Stomach smooth muscle (tissue), 2 donors: ENCODE results near the gene CDK16.
A peak's percentile ranks its signal among the peaks of the same experiment; 100 is the strongest.

Experiments used
- H3K27ac ChIP-seq: one replicate; pipeline ENCODE4 v1.7.0; 2013; ENCODE audit warnings: mild to moderate bottlenecking, low read length, inconsistent platforms
- H3K27me3 ChIP-seq, 2 donors: one replicate each; pipeline ENCODE4 v1.7.0; 2013; ENCODE audit warnings: low read length in 2 of 2; ENCODE audit not compliant: insufficient read depth in 2 of 2, control insufficient read depth in 1 of 2
- H3K36me3 ChIP-seq, 2 donors: one replicate each; pipeline ENCODE4 v1.7.0; 2013; ENCODE audit warnings: low read length in 2 of 2; ENCODE audit not compliant: control insufficient read depth in 2 of 2, insufficient read depth in 2 of 2
- H3K4me1 ChIP-seq: one replicate; pipeline ENCODE4 v1.7.0; 2013; ENCODE audit warnings: low read length; ENCODE audit not compliant: control insufficient read depth, insufficient read depth
- H3K4me3 ChIP-seq, 2 donors: one replicate each; pipeline ENCODE4 v1.7.0; 2013; ENCODE audit warnings: low read length in 2 of 2
- H3K9ac ChIP-seq, 2 donors: one replicate each; pipeline ENCODE4 v1.7.0; 2013; ENCODE audit warnings: low read length in 2 of 2, mild to moderate bottlenecking in 1 of 2
- H3K9me3 ChIP-seq, 2 donors: one replicate each; pipeline ENCODE4 v1.7.0; 2013; ENCODE audit warnings: low read length in 2 of 2; ENCODE audit not compliant: control insufficient read depth in 2 of 2
- donor health status: healthy.
- donor health status: Pancreatic carcinoma.

Gene CDK16

GRCh38 chrX:47228550-47229270, 10.2 kb downstream of the CDK16 start:
- Histone ChIP-seq H3K4me3 (no peak overlapping the region), H3K27ac (no peak overlapping the region), H3K9ac (no peak overlapping the region), H3K9me3 (no peaks in the 10 kb centered on the region), H3K4me1 (no peaks in the 10 kb centered on the region), H3K27me3 (peaks cover 0 to 14% of the 10 kb centered on the region in 2 donors), H3K36me3 (peaks cover 33 to 39% of the 10 kb centered on the region in 2 donors)

GRCh38 chrX:47229427-47229826, 10.9 kb downstream of the CDK16 start:
- no peaks in the 10 kb centered on the region for H3K4me1 ChIP-seq
- peaks cover 0 to 12% of the 10 kb centered on the region in 2 donors for H3K27me3 ChIP-seq
- peaks cover 26 to 32% of the 10 kb centered on the region in 2 donors for H3K36me3 ChIP-seq
- no peak overlapping the region for H3K9ac ChIP-seq
- no peak overlapping the region for H3K27ac ChIP-seq
- no peak overlapping the region for H3K4me3 ChIP-seq
- no peaks in the 10 kb centered on the region for H3K9me3 ChIP-seq

GRCh38 chrX:47230136-47230868, 11.8 kb downstream of the CDK16 start:
- peaks cover 0 to 12% of the 10 kb centered on the region in 2 donors for H3K27me3 ChIP-seq
- H3K4me1 ChIP-seq = no peaks in the 10 kb centered on the region
- H3K9ac ChIP-seq = no peak overlapping the region
- H3K9me3 ChIP-seq = no peaks in the 10 kb centered on the region
- H3K4me3 ChIP-seq = no peak overlapping the region
- H3K36me3 ChIP-seq = peaks cover 17 to 25% of the 10 kb centered on the region in 2 donors
- H3K27ac ChIP-seq = no peak overlapping the region

GRCh38 chrX:47231167-47231566, 12.7 kb downstream of the CDK16 start:
- Histone ChIP-seq H3K36me3 (peaks cover 9 to 17% of the 10 kb centered on the region in 2 donors), H3K4me1 (peaks cover 3% of the 10 kb centered on the region), H3K4me3 (no peak overlapping the region), H3K9ac (no peak overlapping the region), H3K27ac (no peak overlapping the region), H3K27me3 (peaks cover 0 to 12% of the 10 kb centered on the region in 2 donors), H3K9me3 (no peaks in the 10 kb centered on the region)

- Histone ChIP-seq H3K4me1 (peaks cover 5% of the 10 kb centered on the region), H3K4me3 (peak overlapping the region; percentile 66 to 79), H3K9ac (peak overlapping the region; percentile 67 to 87), H3K36me3 (peaks cover 3 to 9% of the 10 kb centered on the region in 2 donors), H3K9me3 (no peaks in the 10 kb centered on the region), H3K27ac (peak overlapping the region; percentile 93), H3K27me3 (peaks cover 0 to 12% of the 10 kb centered on the region in 2 donors)
These were observed 13.8 kb downstream of the CDK16 start for GRCh38 chrX:47232197-47232802.

GRCh38 chrX:47232803-47233332, 14.4 kb downstream of the CDK16 start, which contains the start of gene USP11:
USP11 (plus strand) TSS chrX:47233009; CDS start chrX:47233044, 35 bp downstream.
- Histone ChIP-seq H3K4me1 (peaks cover 5% of the 10 kb centered on the region), H3K27ac (peak within 1 kb of the TSS; percentile 93), H3K36me3 (peaks cover 3 to 6% of the 10 kb centered on the region in 2 donors), H3K9ac (peak within 1 kb of the TSS; percentile 89), H3K27me3 (peaks cover 0 to 12% of the 10 kb centered on the region in 2 donors), H3K4me3 (peak within 1 kb of the TSS; percentile 66 to 79), H3K9me3 (no peaks in the 10 kb centered on the region)

- peak overlapping the region; percentile 89 for H3K9ac ChIP-seq
- H3K4me1 ChIP-seq = peaks cover 5% of the 10 kb centered on the region
- H3K4me3 ChIP-seq = peak overlapping the region; percentile 66 to 79
- peaks cover 2 to 3% of the 10 kb centered on the region in 2 donors for H3K36me3 ChIP-seq
- H3K27me3 ChIP-seq = peaks cover 0 to 12% of the 10 kb centered on the region in 2 donors
- H3K27ac ChIP-seq = peak overlapping the region; percentile 93
- H3K9me3 ChIP-seq = no peaks in the 10 kb centered on the region
These were observed 15.0 kb downstream of the CDK16 start for GRCh38 chrX:47233333-47234113.

GRCh38 chrX:47234583-47234982, 16.1 kb downstream of the CDK16 start:
- Histone ChIP-seq H3K27me3 (peaks cover 0 to 12% of the 10 kb centered on the region in 2 donors), H3K9me3 (no peaks in the 10 kb centered on the region), H3K9ac (no peak overlapping the region), H3K4me1 (peaks cover 5% of the 10 kb centered on the region), H3K27ac (peak overlapping the region; percentile 93), H3K36me3 (peaks cover 0 to 4% of the 10 kb centered on the region in 2 donors), H3K4me3 (peak overlapping the region; percentile 55 to 79)

GRCh38 chrX:47235691-47236103, 17.2 kb downstream of the CDK16 start:
- H3K4me1 ChIP-seq = peaks cover 5% of the 10 kb centered on the region
- peak overlapping the region in 1 of 2 donors; percentile 3 for H3K4me3 ChIP-seq
- H3K9ac ChIP-seq = no peak overlapping the region
- H3K27me3 ChIP-seq = peaks cover 0 to 14% of the 10 kb centered on the region in 2 donors
- H3K9me3 ChIP-seq = no peaks in the 10 kb centered on the region
- H3K36me3 ChIP-seq = peaks cover 9 to 11% of the 10 kb centered on the region in 2 donors
- H3K27ac ChIP-seq = peak overlapping the region; percentile 41

GRCh38 chrX:47239199-47239598, 20.7 kb downstream of the CDK16 start:
- no peak overlapping the region for H3K27ac ChIP-seq
- peaks cover 29 to 30% of the 10 kb centered on the region in 2 donors for H3K36me3 ChIP-seq
- H3K9me3 ChIP-seq = no peaks in the 10 kb centered on the region
- H3K27me3 ChIP-seq = peaks cover 0 to 16% of the 10 kb centered on the region in 2 donors
- no peak overlapping the region for H3K9ac ChIP-seq
- H3K4me3 ChIP-seq = no peak overlapping the region
- peaks cover 5% of the 10 kb centered on the region for H3K4me1 ChIP-seq
